NCI-H460 (cell line): ENCODE data around the gene MGAT4A. TPM values are rescaled to one million over a fixed set of nuclear protein-coding genes. Genes with fewer than 3 reads are reported as not detected.
"Not testable (repeated sequence)": the region's sequence is repeated elsewhere in the genome, so short reads cannot be mapped to it uniquely, and the experiment has no call there.

Experiments
- DNase-seq: peaks from one replicate; pipeline ENCODE4 v3.0.0-alpha.2; 2016; ENCODE audit warnings: low read depth; ENCODE audit errors: extremely low read depth
- total RNA-seq: library from RNA; depleted of rRNA; stranded (reverse); fragments of >200 nt; shearing (Covaris generic); gene quantifications from 2 replicates; pipeline ENCODE4 v1.2.3, GENCODE V29; 2014

Gene MGAT4A
- total RNA-seq, 1 experiment from 2014 or later = 2.7 TPM

GRCh38 chr2:98608962-98609604 lies 121.8 kb downstream of the MGAT4A start:
- no peak for DNase-seq

- DNase-seq = peak; percentile 83
Measured at GRCh38 chr2:98608116-98608961, 122.6 kb downstream of the MGAT4A start, which contains the start of the genes COA5 and UNC50. Gene COA5, minus strand, starts transcription at chr2:98608512. Its CDS starts 107 bp downstream, at chr2:98608405. Gene UNC50, plus strand, starts transcription at chr2:98608589. Its CDS starts 1,171 bp downstream, at chr2:98609760.

DNA sequence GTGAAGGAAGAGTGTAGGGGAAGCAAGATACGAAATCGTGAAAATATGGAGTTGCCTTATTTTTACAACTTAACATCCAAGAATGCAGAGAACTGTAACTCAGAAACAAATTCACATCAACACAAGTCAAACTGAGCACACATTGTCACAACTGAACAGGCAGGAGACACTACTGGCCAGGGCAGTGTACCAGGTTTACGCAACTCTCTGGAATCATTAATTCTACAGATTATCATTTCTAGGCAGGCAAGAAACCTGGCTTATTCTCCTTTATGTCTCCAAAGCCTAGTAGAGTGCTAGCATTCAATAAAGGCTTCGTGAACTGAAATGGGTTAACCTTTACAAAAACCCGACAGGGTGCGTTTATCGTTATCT lies 123.2 kb downstream of the MGAT4A start:
- DNase-seq = no peak

- no peak for DNase-seq
Measured at GRCh38 chr2:98607104-98607503, 123.8 kb downstream of the MGAT4A start.

GRCh38 chr2:98606431-98606830 lies 124.5 kb downstream of the MGAT4A start:
- DNase-seq = no peak

DNA sequence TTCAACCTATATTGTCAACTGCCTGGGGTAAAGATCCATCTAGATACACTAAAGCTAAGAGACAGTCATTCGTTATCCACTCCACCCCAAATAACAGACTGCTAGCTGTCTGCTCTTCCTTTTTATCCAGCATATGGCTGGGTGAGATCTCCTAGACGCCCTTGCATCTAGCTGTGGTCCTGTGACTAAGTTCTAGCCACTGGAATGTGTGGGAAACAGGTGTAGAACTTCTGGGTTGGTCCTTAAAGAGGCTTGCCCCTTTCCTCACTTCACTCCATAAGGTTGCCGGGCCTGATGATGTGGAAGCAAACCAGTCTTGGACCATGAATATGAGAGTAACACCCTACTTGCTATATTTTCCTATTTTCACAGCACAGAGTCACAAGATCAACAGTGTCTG lies 125.9 kb downstream of the MGAT4A start:
- no peak for DNase-seq

DNA sequence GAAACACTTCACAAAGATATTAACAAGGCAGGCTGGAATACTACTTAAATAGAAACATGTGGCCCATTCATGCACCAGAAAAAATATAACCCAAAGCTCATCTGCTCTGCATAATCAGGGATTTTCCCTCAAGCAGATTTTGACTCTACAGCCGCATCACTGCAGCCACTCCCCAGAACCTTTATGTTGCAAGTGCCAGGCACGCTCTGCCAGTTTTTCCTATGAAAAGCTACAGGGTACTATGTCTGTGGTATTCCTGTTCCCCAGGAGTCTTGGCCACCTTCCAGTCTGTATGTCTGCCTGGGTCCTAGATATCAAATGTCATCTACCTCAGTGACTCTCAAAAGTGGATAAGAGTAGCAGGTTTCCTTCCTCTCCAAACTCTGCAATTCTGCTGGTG lies 126.4 kb downstream of the MGAT4A start:
- DNase-seq = no peak

- peak; percentile 47 for DNase-seq
Measured at GRCh38 chr2:98601532-98602132, 129.3 kb downstream of the MGAT4A start.

DNA sequence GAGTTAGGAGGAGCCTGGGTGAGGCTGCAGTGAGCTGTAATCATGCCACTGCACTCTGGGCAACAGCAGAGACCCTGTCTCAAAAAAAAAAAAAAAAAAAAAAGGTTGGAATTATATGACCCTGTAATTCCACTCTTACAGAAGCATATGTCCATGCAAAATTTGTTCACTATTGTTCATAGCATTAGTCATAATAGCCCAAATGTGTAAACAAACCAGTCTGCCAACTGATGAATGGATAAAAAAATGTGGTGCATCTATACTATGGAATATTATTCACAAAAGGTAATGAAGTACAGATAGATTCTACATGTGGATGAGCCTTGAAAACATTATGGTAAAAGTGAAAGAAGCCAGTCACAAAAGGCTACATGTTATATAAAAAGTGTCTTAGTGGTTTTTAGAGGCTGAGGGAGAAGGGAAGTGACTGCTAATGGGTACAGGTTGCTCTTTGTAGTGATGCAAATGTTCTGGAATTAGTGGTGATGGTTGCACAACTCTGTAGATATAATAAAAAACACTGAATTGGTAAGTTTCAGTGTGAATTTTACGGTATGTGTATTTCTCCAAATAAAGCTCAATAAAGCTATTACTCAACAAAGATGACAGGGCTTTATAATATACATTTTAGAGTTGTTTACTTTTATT lies 132.0 kb downstream of the MGAT4A start:
- DNase-seq = no peak

GRCh38 chr2:98594665-98595064 lies 136.3 kb downstream of the MGAT4A start:
- DNase-seq = not testable (repeated sequence)

DNA sequence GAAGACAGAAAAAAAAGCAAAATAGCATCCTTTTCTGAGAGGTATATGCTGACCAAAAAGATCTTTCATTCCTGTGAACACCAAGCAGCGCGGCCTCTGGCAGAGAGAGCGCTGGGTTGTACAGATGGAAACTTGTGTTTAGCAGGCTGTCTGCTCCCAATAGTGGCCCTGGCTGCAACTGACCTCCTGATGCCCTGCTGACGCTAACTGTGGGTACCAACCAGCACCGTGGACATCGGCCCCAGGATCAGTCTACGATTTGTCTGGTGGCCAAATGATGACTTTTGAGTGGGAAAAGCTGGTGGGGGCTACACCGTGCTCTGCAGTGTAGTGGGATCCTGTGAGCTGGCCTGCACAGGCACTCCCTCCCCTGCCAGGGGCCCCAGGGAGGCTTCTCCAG lies 138.4 kb downstream of the MGAT4A start:
- no peak for DNase-seq

- DNase-seq = no peak
Measured at GRCh38 chr2:98589489-98589888, 141.4 kb downstream of the MGAT4A start.

GRCh38 chr2:98588880-98589431 lies 142.0 kb downstream of the MGAT4A start:
- DNase-seq = no peak

DNA sequence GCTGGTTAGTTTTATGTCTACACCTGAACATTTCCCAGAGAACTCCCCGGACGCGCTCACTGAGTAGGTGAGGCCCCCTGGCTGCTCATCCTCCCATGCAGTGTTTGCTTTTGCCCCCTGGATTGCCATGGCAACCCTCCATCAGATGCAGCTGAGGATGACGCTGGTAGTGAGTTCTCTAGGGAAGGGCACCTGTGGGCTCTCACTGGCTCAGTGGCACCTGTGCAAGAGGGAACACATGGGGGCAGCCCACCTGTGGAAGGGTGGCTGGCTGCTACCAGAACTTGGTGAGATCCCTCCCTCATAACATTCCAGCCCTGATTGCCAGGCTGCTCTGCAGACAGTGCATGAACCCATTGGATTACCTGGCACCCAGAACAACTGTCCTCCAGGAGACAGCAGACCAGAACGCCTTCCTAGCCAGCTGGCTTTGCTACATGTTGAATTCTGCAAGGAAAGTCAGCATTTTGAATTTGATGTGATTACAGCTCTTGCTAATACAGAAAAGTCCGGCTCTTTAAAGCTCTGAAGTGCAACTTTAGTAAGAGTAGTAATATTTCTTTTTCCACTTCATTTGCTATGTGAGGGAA lies 144.3 kb downstream of the MGAT4A start:
- DNase-seq = no peak

DNA sequence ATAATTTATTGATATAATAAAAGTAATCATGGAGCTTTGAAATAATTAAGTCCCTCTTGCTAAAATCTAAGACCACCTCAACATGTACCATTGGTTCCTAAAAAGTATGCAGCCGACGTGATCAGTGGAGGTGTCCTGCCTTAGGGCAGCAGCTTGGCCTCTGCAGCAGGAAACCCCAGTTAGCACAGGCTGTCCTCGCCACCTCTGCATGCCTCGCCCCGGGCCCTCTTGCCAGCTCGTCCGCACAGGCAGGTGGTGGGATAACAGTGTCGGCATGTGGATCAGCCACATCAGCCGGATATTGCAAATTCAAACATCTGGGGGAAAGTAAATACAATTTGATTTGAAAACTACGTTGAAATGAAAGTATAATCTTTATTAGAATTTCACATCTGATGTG lies 145.5 kb downstream of the MGAT4A start:
- DNase-seq = no peak

- DNase-seq = no peak
Measured at GRCh38 chr2:98583816-98584618, 146.9 kb downstream of the MGAT4A start.

DNA sequence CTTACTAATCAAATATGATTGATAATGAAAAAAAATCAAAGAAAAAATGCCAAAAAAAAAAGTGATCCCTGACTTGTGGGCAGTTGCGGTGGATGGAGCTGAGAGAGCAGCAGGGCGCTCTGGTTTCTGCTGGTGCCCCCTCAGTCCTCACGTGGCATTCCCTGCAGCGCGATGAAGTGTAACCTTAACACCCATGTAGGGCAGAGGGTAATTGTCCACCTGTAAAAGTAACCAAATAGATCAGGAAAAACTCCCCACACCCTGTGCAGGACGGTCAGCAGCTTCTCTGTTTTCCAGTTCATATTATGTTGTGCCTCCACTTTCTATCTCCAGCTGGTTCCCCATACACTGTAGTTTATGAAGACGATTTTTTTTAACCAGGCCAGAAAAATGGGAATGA lies 147.7 kb downstream of the MGAT4A start:
- DNase-seq = no peak

DNA sequence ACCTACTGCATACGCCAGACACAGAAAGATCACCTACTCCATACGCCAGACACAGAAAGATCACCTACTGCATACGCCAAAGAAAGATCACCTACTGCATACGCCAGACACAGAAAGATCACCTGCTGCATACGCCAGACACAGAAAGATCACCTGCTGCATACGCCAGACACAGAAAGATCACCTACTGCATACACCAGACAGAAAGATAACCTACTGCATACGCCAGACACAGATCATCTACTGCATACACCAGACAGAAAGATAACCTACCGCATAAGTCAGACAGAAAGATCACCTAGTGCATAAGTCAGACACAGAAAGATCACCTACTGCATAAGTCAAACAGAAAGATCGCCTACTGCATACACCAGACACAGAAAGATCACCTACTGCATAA lies 148.4 kb downstream of the MGAT4A start:
- no peak for DNase-seq

DNA sequence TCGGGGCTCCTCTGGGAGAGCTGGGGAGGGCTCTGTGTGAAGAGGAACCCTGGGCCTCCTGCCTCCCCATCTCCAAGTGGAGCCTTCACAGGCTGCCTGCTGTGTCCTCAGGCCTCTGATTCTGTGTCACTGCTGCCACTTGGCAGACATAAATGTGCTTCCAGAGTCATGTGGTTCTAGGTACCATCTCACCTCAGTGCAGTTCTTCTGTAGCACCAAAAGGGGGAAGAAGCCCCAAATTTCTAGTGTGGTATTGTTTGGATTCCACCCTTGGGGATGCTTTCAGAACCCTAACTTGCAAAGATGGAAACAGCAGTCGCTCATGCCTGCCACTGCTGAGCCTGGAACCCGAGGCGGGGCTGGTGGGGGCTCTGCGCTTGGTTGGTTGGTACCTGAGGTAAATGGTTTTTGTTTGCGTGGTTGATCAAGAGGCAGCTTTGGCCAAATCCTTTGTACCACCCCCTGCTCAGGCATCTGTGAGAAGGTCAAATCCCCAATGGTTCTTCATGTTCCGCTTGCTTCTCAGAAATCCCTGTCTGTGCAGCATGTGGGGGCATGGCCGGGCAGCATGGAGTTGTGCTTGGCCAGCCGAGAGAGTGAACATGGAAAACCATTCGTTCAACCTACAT lies 150.2 kb downstream of the MGAT4A start:
- DNase-seq = no peak
